GM18498 (cell line): Measurements from ENCODE around the gene PKHD1.
"Not testable (repeated sequence)": the region's sequence is repeated elsewhere in the genome, so short reads cannot be mapped to it uniquely, and the experiment has no call there.

Source experiments
- ATAC-seq: cut with Tn5 transposase; IDR thresholded peaks from one replicate; pipeline ENCODE4 v1.9.1; 2021; ENCODE audit warnings: mild to moderate bottlenecking, moderate library complexity; ENCODE audit not compliant: unreplicated experiment

Gene PKHD1

DNA sequence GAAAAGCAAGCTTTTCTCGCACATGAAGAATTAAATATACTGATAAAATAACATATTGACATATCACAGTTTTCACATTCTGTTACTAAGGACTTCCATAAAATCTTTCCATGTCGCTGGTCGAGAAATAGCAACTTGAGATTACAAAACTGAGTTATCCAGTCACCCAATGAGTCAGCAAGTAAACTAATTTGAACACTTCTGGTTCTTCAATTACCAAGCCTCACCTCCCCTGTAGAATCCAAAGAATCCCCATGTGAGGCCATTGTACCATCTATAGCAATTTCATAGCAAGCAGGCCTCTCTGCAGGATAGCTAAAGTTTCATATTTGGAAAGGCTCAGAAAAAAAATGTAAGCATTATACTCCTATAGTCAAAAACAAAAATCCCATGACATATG, 87.3 kb downstream of the PKHD1 start:
- ATAC-seq = no peak

- peak; percentile 93 for ATAC-seq
Measured at GRCh38 chr6:51996296-51996947, 91.0 kb downstream of the PKHD1 start.

DNA sequence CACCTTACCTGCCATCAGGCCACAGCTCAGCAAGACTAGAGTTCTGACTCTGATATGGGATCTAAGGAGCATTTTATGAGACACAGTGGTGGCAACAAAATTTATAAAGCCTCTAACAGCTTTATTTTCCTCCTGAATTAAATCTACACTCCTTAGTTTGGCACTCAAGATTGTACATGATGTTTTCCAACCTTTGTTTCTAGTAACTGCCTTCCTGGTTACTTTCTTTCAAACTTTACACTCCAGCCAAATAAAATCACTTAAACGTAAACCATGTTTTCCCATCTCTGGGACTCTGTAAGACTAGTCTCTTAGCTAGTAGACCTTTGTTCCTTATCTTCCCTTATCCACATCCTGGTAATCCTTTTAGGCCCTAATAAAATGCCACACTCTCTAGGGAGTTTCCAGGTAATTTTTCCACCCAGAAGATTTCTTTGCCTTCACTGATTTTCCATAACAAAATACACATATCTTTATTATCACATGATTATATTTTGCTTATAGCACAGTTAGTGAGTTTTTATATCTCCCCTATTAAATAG, 92.1 kb downstream of the PKHD1 start:
- ATAC-seq = no peak

- no peak for ATAC-seq
Measured at GRCh38 chr6:51992876-51993275, 94.5 kb downstream of the PKHD1 start.

DNA sequence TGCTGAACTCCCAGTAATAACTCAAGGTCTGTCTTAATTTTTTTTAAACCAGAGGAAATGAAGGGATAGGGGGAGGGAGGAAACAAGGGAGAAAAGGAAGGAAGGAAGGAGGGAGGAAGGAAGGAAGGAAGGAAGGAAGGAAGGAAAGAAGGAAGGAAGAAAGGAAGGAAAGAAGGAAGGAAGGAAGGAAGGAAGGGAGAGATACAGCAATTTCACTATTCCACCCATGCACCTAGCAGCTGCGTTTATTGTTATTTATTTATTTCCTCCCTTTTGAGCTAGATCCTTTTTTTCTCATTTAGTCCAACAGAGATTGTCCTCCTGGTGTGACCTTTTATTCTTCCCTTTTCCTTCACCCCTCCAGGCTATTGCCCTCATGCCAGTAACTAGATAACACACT, 97.6 kb downstream of the PKHD1 start:
- no peak for ATAC-seq

DNA sequence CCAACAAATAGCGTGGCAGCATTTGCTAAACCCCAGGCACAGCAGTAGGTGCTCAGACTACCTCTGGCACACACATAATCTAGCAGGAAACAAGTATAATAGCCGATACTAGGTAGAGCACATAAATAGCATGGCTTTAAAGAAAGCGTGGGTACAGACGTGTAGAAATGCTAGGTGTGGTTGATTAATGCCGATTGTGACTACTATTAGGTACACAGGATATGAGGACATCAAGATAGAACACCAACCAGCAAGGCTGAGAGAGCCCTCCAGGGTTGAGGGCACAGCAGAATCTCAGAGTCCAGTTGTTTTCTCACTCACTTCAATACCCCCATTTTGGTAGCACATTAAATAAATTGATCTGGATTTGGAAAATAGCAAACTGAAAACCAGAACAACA, 100.5 kb downstream of the PKHD1 start:
- no peak for ATAC-seq

GRCh38 chr6:51983564-51983963, 103.8 kb downstream of the PKHD1 start:
- ATAC-seq = no peak

- not testable (repeated sequence) for ATAC-seq
Measured at GRCh38 chr6:51982695-51983094, 104.7 kb downstream of the PKHD1 start.

DNA sequence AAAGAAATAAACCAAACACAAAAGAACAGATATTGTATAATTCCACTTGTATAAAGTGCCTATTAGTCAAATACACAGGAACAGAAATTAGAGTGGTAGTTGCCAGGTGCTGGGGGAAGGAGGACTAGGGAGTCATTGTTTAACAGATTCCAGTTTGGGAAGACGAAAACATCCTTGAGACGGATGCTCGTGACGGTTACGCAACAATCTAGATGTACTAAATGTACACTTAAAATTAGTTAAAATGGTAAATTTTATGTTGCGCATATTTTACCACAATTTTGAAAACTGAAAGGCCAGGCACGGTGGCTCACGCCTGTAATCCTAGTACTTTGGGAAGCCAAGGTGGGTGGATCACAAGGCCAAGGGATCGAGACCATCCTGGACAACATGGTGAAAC, 111.0 kb downstream of the PKHD1 start:
- no peak for ATAC-seq

DNA sequence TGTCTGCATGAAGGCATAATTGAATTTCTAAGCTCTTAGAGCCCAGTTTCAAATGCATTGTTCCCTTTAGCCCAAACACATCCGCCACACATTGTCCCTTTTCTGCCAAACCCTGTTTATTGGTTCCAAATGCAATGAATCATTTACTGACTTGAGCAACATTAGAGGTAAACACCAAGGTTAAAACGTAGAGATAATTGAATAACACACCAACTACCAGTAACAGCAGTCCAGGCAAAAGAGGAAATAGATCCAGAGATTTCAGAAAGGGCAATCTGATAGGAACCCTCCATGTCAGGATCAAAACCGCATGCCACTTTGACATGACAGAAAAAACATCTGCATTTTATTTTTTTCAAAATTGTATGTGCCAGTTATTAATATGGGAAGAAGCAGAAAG, 114.8 kb downstream of the PKHD1 start:
- ATAC-seq = no peak

DNA sequence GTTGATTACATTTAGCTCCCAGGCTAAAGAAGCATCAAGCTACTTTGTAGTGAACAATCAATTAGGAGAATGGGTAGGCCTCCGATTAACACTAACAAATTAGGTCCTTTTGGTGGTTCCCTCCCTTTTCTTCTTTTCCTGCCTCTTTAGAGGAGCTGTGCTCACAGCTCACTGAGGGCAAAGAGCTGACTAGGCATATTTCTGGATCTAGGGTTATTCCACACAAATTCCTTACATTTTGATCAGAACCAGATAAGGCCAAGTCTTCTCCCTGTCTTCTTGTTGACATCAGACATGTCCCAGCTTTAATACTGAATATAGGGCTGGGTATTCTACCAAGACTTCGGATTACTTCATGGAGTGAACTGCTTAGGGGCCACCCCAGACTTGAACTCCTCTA, 119.1 kb downstream of the PKHD1 start:
- ATAC-seq = no peak

GRCh38 chr6:51965222-51965801, 122.1 kb downstream of the PKHD1 start:
- ATAC-seq = no peak

GRCh38 chr6:51963980-51964379, 123.4 kb downstream of the PKHD1 start:
- no peak for ATAC-seq

DNA sequence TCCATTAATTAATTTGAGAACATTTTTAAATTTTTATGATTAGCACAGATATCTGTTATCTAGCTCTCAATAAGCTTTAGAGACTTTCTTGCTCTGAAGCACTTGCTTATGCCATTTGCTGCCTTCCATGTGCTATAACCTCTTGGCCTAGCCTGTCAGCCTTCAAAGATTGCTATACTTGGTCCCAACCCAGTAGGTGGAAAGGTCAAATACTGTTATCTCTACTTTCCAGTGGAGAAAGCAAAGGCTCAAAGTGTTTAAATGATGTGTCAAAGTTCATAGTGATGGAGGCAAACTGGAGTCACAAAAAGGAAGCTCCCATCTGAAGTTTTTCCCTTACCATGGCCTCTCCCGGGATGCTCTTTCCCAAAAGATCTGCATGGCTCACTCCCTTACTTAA, 125.1 kb downstream of the PKHD1 start:
- no peak for ATAC-seq

- no peak for ATAC-seq
Measured at GRCh38 chr6:51960419-51960818, 127.0 kb downstream of the PKHD1 start.

DNA sequence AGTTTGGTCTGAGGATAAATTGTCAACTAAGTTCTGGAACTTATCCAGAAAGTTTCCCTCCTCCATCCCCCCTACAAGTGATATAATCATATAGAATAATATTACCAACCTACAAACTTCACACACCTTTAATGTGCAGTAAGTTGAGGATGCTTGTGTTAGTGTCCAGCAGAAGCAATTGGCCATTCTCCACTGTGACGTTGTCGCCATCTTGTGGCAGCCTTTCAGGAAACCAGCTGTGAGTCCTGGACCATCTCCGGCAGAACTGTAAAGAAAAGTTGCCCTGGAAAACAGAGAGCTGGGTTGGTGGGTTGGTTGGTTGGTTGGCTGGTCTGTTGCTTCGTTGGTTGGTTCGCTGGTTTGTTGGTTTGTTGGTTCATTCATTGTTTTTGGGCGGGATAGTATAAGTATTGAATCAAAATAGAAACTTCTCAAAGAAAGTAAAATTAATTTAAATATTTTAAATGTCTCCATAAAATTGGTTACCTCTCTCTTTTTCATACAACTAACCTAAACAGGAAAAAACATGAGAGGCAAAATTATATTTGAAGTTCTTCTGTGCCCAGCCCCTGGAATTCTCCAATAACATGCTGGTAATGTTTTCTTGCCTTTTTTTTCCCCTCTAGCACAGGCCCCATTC, 127.5 kb downstream of the PKHD1 start:
- ATAC-seq = peak; percentile 84

- ATAC-seq = no peak
Measured at GRCh38 chr6:51954681-51955080, 132.7 kb downstream of the PKHD1 start.

DNA sequence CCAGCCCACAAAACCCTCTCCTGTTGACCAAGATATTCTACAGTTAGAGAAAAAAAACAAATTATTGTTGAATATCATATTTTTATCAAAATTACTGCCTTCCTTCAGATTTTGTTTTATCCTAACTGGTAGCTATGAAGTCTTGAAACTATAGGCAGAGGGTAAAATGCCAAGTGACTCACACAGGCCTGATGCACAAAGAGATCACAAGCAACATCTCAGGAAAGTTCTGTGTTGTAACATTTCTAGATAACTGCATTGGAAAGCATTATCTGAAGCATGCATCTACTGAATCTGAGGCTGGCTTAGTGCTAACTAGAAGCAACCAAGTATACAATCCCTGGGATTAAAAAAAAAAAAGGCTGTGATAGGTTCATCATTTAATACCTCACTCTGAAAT, 134.2 kb downstream of the PKHD1 start:
- ATAC-seq = no peak

GRCh38 chr6:51951924-51952323, 135.5 kb downstream of the PKHD1 start:
- ATAC-seq = no peak

DNA sequence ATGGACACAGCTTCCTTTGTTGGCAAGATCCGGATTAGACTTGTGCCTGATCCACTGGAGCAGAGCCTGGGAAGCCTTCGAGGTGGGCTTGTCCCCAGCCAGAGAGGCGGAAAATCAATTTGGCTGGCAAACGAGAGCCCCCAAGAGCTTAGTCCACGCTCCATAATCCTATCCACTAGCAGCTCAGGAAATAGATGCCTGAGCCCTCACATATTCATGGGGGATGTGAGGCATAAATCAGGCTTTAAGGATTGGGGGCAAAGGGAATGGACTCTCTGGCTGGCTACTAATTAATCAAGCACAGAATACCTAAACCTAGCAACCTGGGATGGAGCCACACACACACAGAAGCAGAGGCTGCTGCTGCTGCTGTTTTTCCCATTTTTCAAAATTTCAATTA, 137.9 kb downstream of the PKHD1 start:
- ATAC-seq = no peak

- ATAC-seq = not testable (repeated sequence)
Measured at GRCh38 chr6:51939695-51940094, 147.7 kb downstream of the PKHD1 start.
